H9 (cell line): ENCODE data around the gene EIF4A3. TPM values are rescaled to one million over a fixed set of nuclear protein-coding genes. Genes with fewer than 3 reads are reported as not detected.
A peak's percentile ranks its signal among the peaks of the same experiment; 100 is the strongest.

Source experiments
- DNase-seq: peaks from one replicate; pipeline ENCODE4 v3.0.0-alpha.2; 2017
- H2AFZ ChIP-seq: one replicate; pipeline ENCODE4 v1.6.1; 2013; ENCODE audit warnings: mild to moderate bottlenecking, low read length, control low read depth, moderate library complexity
- H2AK5ac ChIP-seq: 2 replicates; pipeline ENCODE4 v1.6.1; 2013; ENCODE audit warnings: low read length, control low read depth, mixed read lengths; ENCODE audit not compliant: insufficient read length
- H2BK120ac ChIP-seq: one replicate; pipeline ENCODE4 v1.6.1; 2013; ENCODE audit warnings: low read depth, mild to moderate bottlenecking, low read length, control low read depth, inconsistent platforms; ENCODE audit not compliant: poor library complexity, severe bottlenecking
- H2BK12ac ChIP-seq: 2 replicates; pipeline ENCODE4 v1.6.1; 2013; ENCODE audit warnings: low read length, control low read depth, mixed read lengths, low read depth; ENCODE audit not compliant: insufficient read length
- H2BK15ac ChIP-seq: 2 replicates; pipeline ENCODE4 v1.6.1; 2013; ENCODE audit warnings: low read depth, low read length, control low read depth
- H2BK20ac ChIP-seq: one replicate; pipeline ENCODE4 v1.6.1; 2013; ENCODE audit warnings: low read depth, mild to moderate bottlenecking, low read length, control low read depth, inconsistent platforms; ENCODE audit not compliant: poor library complexity, severe bottlenecking
- H2BK5ac ChIP-seq: 2 replicates; pipeline ENCODE4 v1.6.1; 2013; ENCODE audit warnings: low read length, control low read depth, mixed read lengths; ENCODE audit not compliant: insufficient read length
- H3K14ac ChIP-seq: 2 replicates; pipeline ENCODE4 v1.6.1; 2013; ENCODE audit warnings: low read length, control low read depth; ENCODE audit not compliant: insufficient read depth
- H3K18ac ChIP-seq: 2 replicates; pipeline ENCODE4 v1.6.1; 2013; ENCODE audit warnings: low read depth, mild to moderate bottlenecking, mixed read lengths, low read length, control low read depth; ENCODE audit not compliant: insufficient read length
- H3K23ac ChIP-seq: 2 replicates; pipeline ENCODE4 v1.6.1; 2013; ENCODE audit warnings: low read length, control low read depth, mixed read lengths, low read depth; ENCODE audit not compliant: insufficient read length
- H3K23me2 ChIP-seq: 2 replicates; pipeline ENCODE4 v1.6.1; 2013; ENCODE audit warnings: low read depth, mild to moderate bottlenecking, mixed read lengths, low read length, control low read depth; ENCODE audit not compliant: insufficient read length, poor library complexity, severe bottlenecking
- H3K27ac ChIP-seq: 2 replicates; pipeline ENCODE4 v1.5.1; 2013; ENCODE audit warnings: low read length, control low read depth, mixed read lengths, low read depth; ENCODE audit not compliant: insufficient read length
- H3K27me3 ChIP-seq: 2 replicates; pipeline ENCODE4 v1.6.1; 2013; ENCODE audit warnings: low read length, control low read depth, inconsistent platforms; ENCODE audit not compliant: insufficient read depth
- H3K4ac ChIP-seq: 2 replicates; pipeline ENCODE4 v1.6.1; 2013; ENCODE audit warnings: low read depth, mild to moderate bottlenecking, control low read depth, inconsistent platforms, low read length, moderate library complexity
- H3K4me1 ChIP-seq: 2 replicates; pipeline ENCODE4 v1.6.1; 2013; ENCODE audit warnings: low read length, control low read depth, inconsistent platforms; ENCODE audit not compliant: insufficient read depth
- H3K4me2 ChIP-seq: 2 replicates; pipeline ENCODE4 v1.6.1; 2013; ENCODE audit warnings: low read length, control low read depth, mixed read lengths; ENCODE audit not compliant: insufficient read length, insufficient read depth
- H3K56ac ChIP-seq: 2 replicates; pipeline ENCODE4 v1.6.1; 2013; ENCODE audit warnings: low read depth, mild to moderate bottlenecking, mixed read lengths, low read length, control low read depth; ENCODE audit not compliant: insufficient read length
- H3K79me1 ChIP-seq: 2 replicates; pipeline ENCODE4 v1.6.1; 2013; ENCODE audit warnings: low read depth, mild to moderate bottlenecking, moderate library complexity, low read length, control low read depth, inconsistent platforms; ENCODE audit not compliant: insufficient read depth, poor library complexity, severe bottlenecking
- H3K79me2 ChIP-seq: 2 replicates; pipeline ENCODE4 v1.6.1; 2013; ENCODE audit warnings: low read length, control low read depth, inconsistent platforms; ENCODE audit not compliant: insufficient read depth
- H3K9ac ChIP-seq: 2 replicates; pipeline ENCODE4 v1.6.1; 2013; ENCODE audit warnings: low read length, control low read depth, mixed read lengths; ENCODE audit not compliant: insufficient read length; ENCODE audit errors: extremely low read depth
- H3K9me3 ChIP-seq: one replicate; pipeline ENCODE4 v1.6.1; 2013; ENCODE audit warnings: low read depth, low read length, inconsistent platforms; ENCODE audit not compliant: control insufficient read depth
- H3T11ph ChIP-seq: one replicate; pipeline ENCODE4 v1.6.1; 2013; ENCODE audit warnings: mild to moderate bottlenecking, low read length, control low read depth, inconsistent platforms
- H4K20me1 ChIP-seq: one replicate; pipeline ENCODE4 v1.6.1; 2013; ENCODE audit not compliant: control insufficient read depth, insufficient read length, insufficient read depth
- H4K5ac ChIP-seq: 2 replicates; pipeline ENCODE4 v1.6.1; 2013; ENCODE audit warnings: low read depth, mild to moderate bottlenecking, mixed read lengths, low read length, control low read depth; ENCODE audit not compliant: insufficient read length
- H4K8ac ChIP-seq: replicated peaks from 2 replicates; pipeline ENCODE4 v1.6.1; 2013; ENCODE audit warnings: low read length, control low read depth, mixed read lengths, low read depth; ENCODE audit not compliant: insufficient read length
- H4K91ac ChIP-seq: 2 replicates; pipeline ENCODE4 v1.6.1; 2013; ENCODE audit warnings: low read depth, mild to moderate bottlenecking, moderate library complexity, mixed read lengths, low read length, control low read depth; ENCODE audit not compliant: insufficient read length
- H3K27ac Mint-ChIP-seq, 3 experiments: 2 replicates in 2 of 3; 3 replicates in 1 of 3; pipeline ENCODE4 v1.8.0; 2020 to 2021; ENCODE audit warnings: mixed read lengths in 3 of 3, mild to moderate bottlenecking in 1 of 3, moderate library complexity in 1 of 3
- H3K27me3 Mint-ChIP-seq: 2 replicates; pipeline ENCODE4 v1.8.0; 2021; ENCODE audit warnings: low read depth, mild to moderate bottlenecking, moderate library complexity, mixed read lengths
- H3K36me3 Mint-ChIP-seq, 3 experiments: 2 replicates in 2 of 3; 3 replicates in 1 of 3; pipeline ENCODE4 v1.8.0; 2020 to 2021; ENCODE audit warnings: low read depth in 3 of 3, mixed read lengths in 3 of 3; ENCODE audit not compliant: insufficient read depth in 1 of 3
- H3K4me1 Mint-ChIP-seq, 2 experiments: 2 replicates each; pipeline ENCODE4 v1.8.0; 2020; ENCODE audit warnings: mixed read lengths in 2 of 2
- H3K4me3 Mint-ChIP-seq, 2 experiments: 2 replicates in 1 of 2; 3 replicates in 1 of 2; pipeline ENCODE4 v1.8.0; 2020 to 2021; ENCODE audit warnings: mild to moderate bottlenecking in 2 of 2, mixed read lengths in 2 of 2, moderate library complexity in 1 of 2
- H3K9me3 Mint-ChIP-seq, 2 experiments: 2 replicates in 1 of 2; 3 replicates in 1 of 2; pipeline ENCODE4 v1.8.0; 2020; ENCODE audit warnings: mild to moderate bottlenecking in 2 of 2, mixed read lengths in 2 of 2, moderate library complexity in 1 of 2
- WGBS: extraction: QIAGEN DNeasy Blood & Tissue Kit; methylation state at CpG from one replicate; pipeline ENCODE4 v1.1.7; 2013; ENCODE audit warnings: missing lambda C conversion rate, low lambda C conversion rate, mixed read lengths; ENCODE audit not compliant: insufficient read length; ENCODE audit errors: extremely low coverage; 5-methylcytosine and 5-hydroxymethylcytosine counted together
- total RNA-seq: library from RNA; stranded (reverse); gene quantifications from 2 replicates; pipeline ENCODE4 v1.2.1, GENCODE V29; 2021
- TF ChIP-seq, protein P1 (sequence below): fragments of 200-600 bp; sonication (generic); conservative IDR thresholded peaks from 3 replicates; pipeline ENCODE4 v1.8.0; 2021; ENCODE audit warnings: antibody characterized with exemption, mild to moderate bottlenecking

Gene EIF4A3
- total RNA-seq, 1 experiment from 2014 or later, result 162 TPM

DNA sequence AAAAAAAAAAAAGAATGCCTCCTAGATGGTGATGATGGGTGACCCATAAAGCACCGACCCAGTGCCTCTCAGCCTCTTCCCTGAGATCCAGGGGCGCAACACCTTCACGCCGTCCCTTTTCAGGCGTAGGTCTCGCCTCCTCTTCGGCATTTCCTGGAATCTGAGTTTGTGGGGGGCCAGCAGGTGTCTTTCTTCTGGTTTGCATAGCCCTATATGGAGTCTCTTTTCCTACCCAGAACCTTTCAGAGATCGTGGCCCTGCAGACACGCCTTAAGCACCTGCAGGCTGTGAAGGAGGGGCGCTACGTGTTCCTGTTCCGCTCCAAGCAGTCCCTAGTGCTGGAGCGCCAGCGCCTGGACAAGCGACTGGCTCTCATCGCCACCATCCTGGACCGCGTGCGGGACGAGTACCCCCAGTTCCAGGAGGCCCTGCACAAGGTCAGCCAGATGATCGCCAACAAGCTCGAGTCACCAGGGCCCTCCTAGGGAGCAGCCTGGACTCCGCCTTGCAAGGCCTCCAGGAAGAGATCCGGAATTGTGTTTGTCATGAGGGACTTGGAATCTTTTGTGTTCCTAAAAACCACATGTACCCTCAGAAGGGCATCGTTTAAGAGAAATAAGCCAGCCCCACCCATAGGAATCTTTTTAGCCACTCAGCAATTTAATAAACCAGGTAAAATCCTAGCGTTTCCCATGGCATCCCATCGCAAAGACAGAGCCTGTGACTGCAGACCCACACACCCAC is 47.5 kb downstream of the EIF4A3 start:
- Histone ChIP-seq H3T11ph (no peak overlapping the region), H3K4me2 (no peak overlapping the region), H2AK5ac (no peak overlapping the region), H3K27ac (no peak overlapping the region), H3K23ac (no peak overlapping the region), H3K9me3 (no peaks in the 10 kb centered on the region), H4K5ac (no peak overlapping the region), H2AFZ (no peak overlapping the region), H4K91ac (no peak overlapping the region), H3K18ac (no peak overlapping the region), H3K79me2 (no peaks in the 10 kb centered on the region), H2BK15ac (no peak overlapping the region), H2BK5ac (no peak overlapping the region), H3K9ac (no peak overlapping the region), H2BK120ac (no peak overlapping the region), H2BK12ac (no peak overlapping the region), H3K4ac (no peak overlapping the region), H4K20me1 (no peaks in the 10 kb centered on the region), H3K79me1 (no peaks in the 10 kb centered on the region), H3K4me1 (peaks cover 5% of the 10 kb centered on the region; the same call in 1 of the 2 replicates), H2BK20ac (no peak overlapping the region), H3K56ac (no peak overlapping the region), H3K14ac (no peak overlapping the region), H3K27me3 (no peaks in the 10 kb centered on the region; the same call in 1 of the 2 replicates), H3K23me2 (peaks cover 8% of the 10 kb centered on the region), H4K8ac (no peak overlapping the region)
- Mint-ChIP-seq H3K27me3 (peaks cover 14% of the 10 kb centered on the region), H3K4me3 (no peak overlapping the region), H3K4me1 (peaks cover 16 to 27% of the 10 kb centered on the region in 2 experiments), H3K27ac (no peak overlapping the region), H3K36me3 (no peaks in the 10 kb centered on the region; a peak in 2 of 7 replicates), H3K9me3 (no peaks in the 10 kb centered on the region)
- peak; percentile 37 for DNase-seq
- WGBS, result no CpG with 5 or more reads among the region's 27 CpGs
- TF ChIP-seq, protein P1, sequence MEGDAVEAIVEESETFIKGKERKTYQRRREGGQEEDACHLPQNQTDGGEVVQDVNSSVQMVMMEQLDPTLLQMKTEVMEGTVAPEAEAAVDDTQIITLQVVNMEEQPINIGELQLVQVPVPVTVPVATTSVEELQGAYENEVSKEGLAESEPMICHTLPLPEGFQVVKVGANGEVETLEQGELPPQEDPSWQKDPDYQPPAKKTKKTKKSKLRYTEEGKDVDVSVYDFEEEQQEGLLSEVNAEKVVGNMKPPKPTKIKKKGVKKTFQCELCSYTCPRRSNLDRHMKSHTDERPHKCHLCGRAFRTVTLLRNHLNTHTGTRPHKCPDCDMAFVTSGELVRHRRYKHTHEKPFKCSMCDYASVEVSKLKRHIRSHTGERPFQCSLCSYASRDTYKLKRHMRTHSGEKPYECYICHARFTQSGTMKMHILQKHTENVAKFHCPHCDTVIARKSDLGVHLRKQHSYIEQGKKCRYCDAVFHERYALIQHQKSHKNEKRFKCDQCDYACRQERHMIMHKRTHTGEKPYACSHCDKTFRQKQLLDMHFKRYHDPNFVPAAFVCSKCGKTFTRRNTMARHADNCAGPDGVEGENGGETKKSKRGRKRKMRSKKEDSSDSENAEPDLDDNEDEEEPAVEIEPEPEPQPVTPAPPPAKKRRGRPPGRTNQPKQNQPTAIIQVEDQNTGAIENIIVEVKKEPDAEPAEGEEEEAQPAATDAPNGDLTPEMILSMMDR, result no peak
